Common myeloid progenitor, CD34-positive (primary cell): Measurements from ENCODE around the gene DCLRE1B.

ENCODE experiments used
- CTCF ChIA-PET: fragments of 350-600 bp; sonication (Branson Sonifier 250); formaldehyde crosslinking; loops from one replicate; lab custom pipeline; 2021; ENCODE audit warnings: antibody characterized with exemption; lab: Charles Lee
- POLR2A ChIA-PET: fragments of 350-600 bp; sonication (Branson Sonifier 250); formaldehyde crosslinking; loops from one replicate; lab custom pipeline; 2021; ENCODE audit warnings: antibody characterized with exemption; lab: Charles Lee
- DNase-seq, 3 donors: peaks; one replicate each; pipeline versions ENCODE4 v3.0.0 to v3.0.0-alpha.2; 2013
- H3K27ac ChIP-seq, 2 experiments: 1 replicate in 1 of 2; 2 replicates in 1 of 2; pipeline ENCODE4 v1.7.0; 2013; ENCODE audit warnings: inconsistent platforms in 2 of 2, low read length in 2 of 2, mild to moderate bottlenecking in 2 of 2, low read depth in 1 of 2, moderate library complexity in 1 of 2; ENCODE audit not compliant: severe bottlenecking in 2 of 2, insufficient read depth in 1 of 2, poor library complexity in 1 of 2
- H3K27me3 ChIP-seq, 5 experiments: replicated peaks in 2 of 5; 1 replicate in 3 of 5; 2 replicates in 2 of 5; pipeline versions ENCODE4 v1.6.1 to v1.7.0; 2013; ENCODE audit warnings: low read length in 4 of 5, mild to moderate bottlenecking in 2 of 5, moderate library complexity in 2 of 5, inconsistent platforms in 1 of 5; ENCODE audit not compliant: insufficient read depth in 5 of 5, control insufficient read depth in 4 of 5
- H3K36me3 ChIP-seq, 4 experiments: 1 replicate in 2 of 4; 2 replicates in 2 of 4; pipeline versions ENCODE4 v1.6.1 to v1.7.0; 2013; ENCODE audit warnings: low read length in 3 of 4, control low read depth in 1 of 4, mild to moderate bottlenecking in 1 of 4; ENCODE audit not compliant: control insufficient read depth in 4 of 4, insufficient read depth in 4 of 4
- H3K4me1 ChIP-seq, 4 experiments: 1 replicate in 3 of 4; 2 replicates in 1 of 4; pipeline versions ENCODE4 v1.6.1 to v1.7.1; 2013; ENCODE audit warnings: low read length in 3 of 4, mild to moderate bottlenecking in 3 of 4, control low read depth in 1 of 4, inconsistent platforms in 1 of 4, moderate library complexity in 1 of 4; ENCODE audit not compliant: control insufficient read depth in 4 of 4, insufficient read depth in 4 of 4; ENCODE audit errors: control extremely low read depth in 1 of 4
- H3K4me3 ChIP-seq, 7 experiments: 1 replicate in 4 of 7; 2 replicates in 3 of 7; pipeline versions ENCODE4 v1.5.1 to v1.7.0; 2013; ENCODE audit warnings: mild to moderate bottlenecking in 7 of 7, low read length in 6 of 7, moderate library complexity in 6 of 7, inconsistent platforms in 2 of 7, low read depth in 2 of 7, control low read depth in 1 of 7; ENCODE audit not compliant: insufficient read depth in 4 of 7, control insufficient read depth in 1 of 7; ENCODE audit errors: extremely low read depth in 1 of 7
- H3K9me3 ChIP-seq, 5 experiments: 1 replicate in 4 of 5; 2 replicates in 1 of 5; pipeline versions ENCODE4 v1.6.1 to v1.7.1; 2013; ENCODE audit warnings: low read length in 4 of 5, mild to moderate bottlenecking in 2 of 5, inconsistent platforms in 1 of 5, low read depth in 1 of 5, moderate library complexity in 1 of 5; ENCODE audit not compliant: control insufficient read depth in 4 of 5, insufficient read depth in 2 of 5; ENCODE audit errors: control extremely low read depth in 1 of 5
- WGBS: methylation state at CpG from one replicate; pipeline ENCODE4 v1.1.5; 2013; ENCODE audit not compliant: insufficient coverage; 5-methylcytosine and 5-hydroxymethylcytosine counted together

Gene DCLRE1B

GRCh38 chr1:113905435-113905861 lies 322 bp downstream of the DCLRE1B start:
- Histone ChIP-seq H3K36me3 (peaks cover 8 to 38% (median 18%) of the 10 kb centered on the region in 4 experiments), H3K27me3 (no peaks in the 10 kb centered on the region), H3K4me1 (peaks cover 13 to 24% (median 16%) of the 10 kb centered on the region in 4 experiments), H3K27ac (peak overlapping the region; percentile 46 to 90), H3K9me3 (no peaks in the 10 kb centered on the region), H3K4me3 (peak overlapping the region; percentile 76 to 100 (median 98))
- CTCF ChIA-PET, result interaction anchor here (1.0 to 7.0 kb wide), 6 partner anchors 10 to 70 kb away, joined by 4 to 87 read pairs (median 10); partner anchors contain the start of gene HIPK1
- WGBS, result 0% methylated on average over 14 of the region's 17 CpGs
- POLR2A ChIA-PET, result interaction anchor here (1.4 to 3.8 kb wide), 2 partner anchors 24 to 31 kb away, joined by 3 to 43 read pairs; partner anchors contain the start of gene HIPK1
- DNase-seq, result peak in 1 of 3 donors; percentile 15

GRCh38 chr1:113912594-113913311 lies 7.6 kb downstream of the DCLRE1B start:
- H3K36me3 ChIP-seq, result peaks cover 14 to 50% (median 25%) of the 10 kb centered on the region in 4 experiments
- H3K9me3 ChIP-seq, result no peaks in the 10 kb centered on the region
- no peak for DNase-seq
- 89% methylated on average over 5 of the region's 6 CpGs for WGBS
- ChIA-PET POLR2A (interaction anchor here (0.8 to 1.2 kb wide), 2 partner anchors 16 to 18 kb away, joined by 3 to 8 read pairs; partner anchors contain the start of gene HIPK1), CTCF (interaction anchor here (1.4 to 2.4 kb wide), 4 partner anchors 17 to 79 kb away, joined by 4 to 22 read pairs (median 6); partner anchors contain the start of gene HIPK1)
- no peaks in the 10 kb centered on the region for H3K27me3 ChIP-seq
- H3K27ac ChIP-seq, result peak overlapping the region in 1 of 2 experiments; percentile 30
- H3K4me1 ChIP-seq, result peaks cover 5 to 24% (median 8%) of the 10 kb centered on the region in 4 experiments
- no peak overlapping the region for H3K4me3 ChIP-seq

GRCh38 chr1:113913312-113913668 lies 8.2 kb downstream of the DCLRE1B start:
- POLR2A ChIA-PET, result interaction anchor here (0.8 to 1.2 kb wide), 2 partner anchors 15 to 17 kb away, joined by 3 to 8 read pairs; partner anchors contain the start of gene HIPK1
- WGBS, result 100% methylated on average over 2 of the region's 3 CpGs
- Histone ChIP-seq H3K27me3 (no peaks in the 10 kb centered on the region), H3K9me3 (no peaks in the 10 kb centered on the region), H3K36me3 (peaks cover 12 to 45% (median 21%) of the 10 kb centered on the region in 4 experiments), H3K4me3 (no peak overlapping the region), H3K4me1 (peaks cover 5 to 24% (median 8%) of the 10 kb centered on the region in 4 experiments), H3K27ac (peak overlapping the region in 1 of 2 experiments; percentile 30)
- no peak for DNase-seq
- CTCF ChIA-PET, result interaction anchor here (1.3 to 2.4 kb wide), 5 partner anchors 17 to 79 kb away, joined by 4 to 22 read pairs (median 6); partner anchors contain the start of gene HIPK1

- DNase-seq, result peak; percentile 87 to 98 (median 93)
- H3K9me3 ChIP-seq, result no peaks in the 10 kb centered on the region
- peaks cover 5 to 24% (median 8%) of the 10 kb centered on the region in 4 experiments for H3K4me1 ChIP-seq
- ChIA-PET POLR2A (interaction anchor here (0.9 kb wide), 1 partner anchor 15 kb away, joined by 7 read pairs; the partner anchor contains the start of gene HIPK1), CTCF (interaction anchor here (1.3 to 2.4 kb wide), 5 partner anchors 16 to 80 kb away, joined by 4 to 22 read pairs (median 6); partner anchors contain the start of gene HIPK1)
- H3K4me3 ChIP-seq, result no peak overlapping the region
- H3K27ac ChIP-seq, result peak overlapping the region in 1 of 2 experiments; percentile 37
- WGBS, result 0% methylated on average over 4 of the region's 5 CpGs
- no peaks in the 10 kb centered on the region for H3K27me3 ChIP-seq
- peaks cover 9 to 37% (median 18%) of the 10 kb centered on the region in 4 experiments for H3K36me3 ChIP-seq
Observed at GRCh38 chr1:113913887-113914664, 8.9 kb downstream of the DCLRE1B start.

GRCh38 chr1:113916974-113917373 lies 11.8 kb downstream of the DCLRE1B start:
- Histone ChIP-seq H3K4me1 (peaks cover 5 to 24% (median 8%) of the 10 kb centered on the region in 4 experiments), H3K27ac (no peak overlapping the region), H3K4me3 (no peak overlapping the region), H3K27me3 (no peaks in the 10 kb centered on the region), H3K9me3 (no peaks in the 10 kb centered on the region), H3K36me3 (peaks cover 2 to 11% (median 3%) of the 10 kb centered on the region in 4 experiments)
- WGBS, result 100% methylated on average over 3 of the region's 5 CpGs
- CTCF ChIA-PET, result interaction anchor here (1.6 to 1.8 kb wide), 3 partner anchors 11 to 32 kb away, joined by 4 to 6 read pairs (median 5); partner anchors contain the start of gene HIPK1
- DNase-seq, result no peak
- POLR2A ChIA-PET, result interaction anchor here (0.6 kb wide), 1 partner anchor 31 kb away, joined by 3 read pairs; no protein-coding TSS in a partner anchor

- ChIA-PET CTCF (interaction anchor here (0.8 to 1.6 kb wide), 3 partner anchors 13 to 85 kb away, joined by 4 to 5 read pairs (median 4); partner anchors contain the start of genes AP4B1 and DCLRE1B), POLR2A (interaction anchor here (0.6 kb wide), 1 partner anchor 31 kb away, joined by 3 read pairs; no protein-coding TSS in a partner anchor)
- Histone ChIP-seq H3K27ac (no peak overlapping the region), H3K27me3 (no peaks in the 10 kb centered on the region), H3K36me3 (peaks cover 0 to 9% (median 0%) of the 10 kb centered on the region in 4 experiments), H3K4me1 (peaks cover 5 to 24% (median 8%) of the 10 kb centered on the region in 4 experiments), H3K9me3 (no peaks in the 10 kb centered on the region), H3K4me3 (no peak overlapping the region)
- 93% methylated on average over 2 of the region's 2 CpGs for WGBS
- DNase-seq, result no peak
Observed at GRCh38 chr1:113917400-113918082, 12.4 kb downstream of the DCLRE1B start.
